ENCODE results near the gene GID4. TPM values are rescaled to one million over a fixed set of nuclear protein-coding genes. Genes with fewer than 3 reads are reported as not detected.

The GID4 gene
- total and polyA plus RNA-seq, 9 donors = 6.0 to 14.4 (median 11.2) TPM

DNA sequence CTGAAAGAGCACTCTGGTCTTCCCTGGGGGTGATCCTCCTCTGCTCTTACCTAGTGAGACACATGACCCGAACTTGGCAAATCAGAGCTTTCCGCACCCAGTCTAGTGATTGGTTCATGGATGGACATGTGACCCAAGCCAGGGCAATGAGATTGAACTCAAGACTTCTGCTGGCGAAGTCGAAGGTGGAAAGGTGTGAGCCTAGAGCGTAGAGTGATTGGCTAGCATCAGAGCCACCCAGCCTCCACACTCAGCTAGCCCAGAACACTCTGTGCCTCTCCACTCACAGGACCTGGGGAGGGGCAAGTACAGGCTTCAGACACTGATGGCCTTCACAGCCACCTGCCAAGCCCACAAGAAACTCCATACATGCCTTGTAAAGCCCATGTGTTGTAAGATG is 17.8 kb upstream of the GID4 start:
- H3K4me3 ChIP-seq = no peak overlapping the region
- intact Hi-C loops (cut with DNase I) = loop anchor here in 1 of 4 donors (10.0 kb wide), 1 partner anchor 137 kb away; no protein-coding TSS in a partner anchor
- no peak for DNase-seq
- 91 to 97% (median 94%) methylated on average over 5 of the region's 5 CpGs for WGBS, 3 donors
- H3K27me3 ChIP-seq = no peaks in the 10 kb centered on the region
- peaks cover 5% of the 10 kb centered on the region for H3K4me1 ChIP-seq (ENCODE audit: insufficient read depth)
- H3K36me3 ChIP-seq = no peaks in the 10 kb centered on the region
- TF ChIP-seq, protein P1, sequence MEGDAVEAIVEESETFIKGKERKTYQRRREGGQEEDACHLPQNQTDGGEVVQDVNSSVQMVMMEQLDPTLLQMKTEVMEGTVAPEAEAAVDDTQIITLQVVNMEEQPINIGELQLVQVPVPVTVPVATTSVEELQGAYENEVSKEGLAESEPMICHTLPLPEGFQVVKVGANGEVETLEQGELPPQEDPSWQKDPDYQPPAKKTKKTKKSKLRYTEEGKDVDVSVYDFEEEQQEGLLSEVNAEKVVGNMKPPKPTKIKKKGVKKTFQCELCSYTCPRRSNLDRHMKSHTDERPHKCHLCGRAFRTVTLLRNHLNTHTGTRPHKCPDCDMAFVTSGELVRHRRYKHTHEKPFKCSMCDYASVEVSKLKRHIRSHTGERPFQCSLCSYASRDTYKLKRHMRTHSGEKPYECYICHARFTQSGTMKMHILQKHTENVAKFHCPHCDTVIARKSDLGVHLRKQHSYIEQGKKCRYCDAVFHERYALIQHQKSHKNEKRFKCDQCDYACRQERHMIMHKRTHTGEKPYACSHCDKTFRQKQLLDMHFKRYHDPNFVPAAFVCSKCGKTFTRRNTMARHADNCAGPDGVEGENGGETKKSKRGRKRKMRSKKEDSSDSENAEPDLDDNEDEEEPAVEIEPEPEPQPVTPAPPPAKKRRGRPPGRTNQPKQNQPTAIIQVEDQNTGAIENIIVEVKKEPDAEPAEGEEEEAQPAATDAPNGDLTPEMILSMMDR (IDR thresholded peaks at IDR 0.05) = no peak
- TF ChIP-seq EP300 (IDR thresholded peaks at IDR 0.05) (no peak), POLR2A (IDR thresholded peaks at IDR 0.05) (no peak)
- no peak overlapping the region for H3K27ac ChIP-seq
- H3K9me3 ChIP-seq = no peaks in the 10 kb centered on the region

DNA sequence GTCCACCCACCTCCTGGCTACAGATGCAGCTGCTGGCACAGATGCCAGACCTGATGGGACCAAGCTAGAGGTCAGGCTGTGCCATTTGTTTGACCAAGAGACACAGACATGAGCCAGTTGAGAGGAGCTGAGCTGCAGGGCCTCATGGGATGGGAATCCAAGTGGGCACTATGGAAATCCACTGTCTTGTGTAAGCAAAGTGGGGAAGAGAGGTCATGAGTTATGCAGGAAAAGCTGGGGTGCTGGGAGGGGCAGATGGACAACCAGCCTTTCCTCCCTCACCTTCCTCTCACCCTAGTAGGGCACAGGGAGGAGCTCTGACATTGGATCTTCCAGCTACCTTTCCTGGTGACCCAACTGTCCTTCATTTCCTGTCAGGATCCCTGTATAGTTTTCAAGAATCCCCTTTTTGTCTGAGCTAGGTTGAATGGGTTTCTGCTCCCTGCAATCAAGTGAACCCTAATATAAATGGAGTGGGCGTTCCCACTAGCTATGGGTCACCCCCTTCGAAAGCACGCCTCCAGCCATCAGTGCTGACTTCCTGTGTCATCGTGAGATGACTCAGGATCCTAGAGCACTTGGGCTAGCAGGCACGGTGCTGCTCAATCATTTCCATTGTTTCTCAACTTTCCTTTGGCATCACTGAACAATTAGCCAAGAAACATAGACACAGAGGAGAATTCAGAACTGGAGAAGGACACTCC is 13.8 kb upstream of the GID4 start:
- no peak for DNase-seq
- H3K27ac ChIP-seq = no peak overlapping the region
- 84 to 92% (median 85%) methylated on average over 5 of the region's 5 CpGs for WGBS, 3 donors
- no peaks in the 10 kb centered on the region for H3K4me1 ChIP-seq (ENCODE audit: insufficient read depth)
- no peaks in the 10 kb centered on the region for H3K27me3 ChIP-seq
- H3K4me3 ChIP-seq = no peak overlapping the region
- intact Hi-C loops (cut with DNase I) = loop anchor here in 1 of 4 donors (10.0 kb wide), 1 partner anchor 141 kb away; no protein-coding TSS in a partner anchor
- no peaks in the 10 kb centered on the region for H3K9me3 ChIP-seq
- TF ChIP-seq, protein P1 (IDR thresholded peaks at IDR 0.05) = no peak
- TF ChIP-seq EP300 (IDR thresholded peaks at IDR 0.05) (no peak), POLR2A (IDR thresholded peaks at IDR 0.05) (no peak)
- H3K36me3 ChIP-seq = no peaks in the 10 kb centered on the region

DNA sequence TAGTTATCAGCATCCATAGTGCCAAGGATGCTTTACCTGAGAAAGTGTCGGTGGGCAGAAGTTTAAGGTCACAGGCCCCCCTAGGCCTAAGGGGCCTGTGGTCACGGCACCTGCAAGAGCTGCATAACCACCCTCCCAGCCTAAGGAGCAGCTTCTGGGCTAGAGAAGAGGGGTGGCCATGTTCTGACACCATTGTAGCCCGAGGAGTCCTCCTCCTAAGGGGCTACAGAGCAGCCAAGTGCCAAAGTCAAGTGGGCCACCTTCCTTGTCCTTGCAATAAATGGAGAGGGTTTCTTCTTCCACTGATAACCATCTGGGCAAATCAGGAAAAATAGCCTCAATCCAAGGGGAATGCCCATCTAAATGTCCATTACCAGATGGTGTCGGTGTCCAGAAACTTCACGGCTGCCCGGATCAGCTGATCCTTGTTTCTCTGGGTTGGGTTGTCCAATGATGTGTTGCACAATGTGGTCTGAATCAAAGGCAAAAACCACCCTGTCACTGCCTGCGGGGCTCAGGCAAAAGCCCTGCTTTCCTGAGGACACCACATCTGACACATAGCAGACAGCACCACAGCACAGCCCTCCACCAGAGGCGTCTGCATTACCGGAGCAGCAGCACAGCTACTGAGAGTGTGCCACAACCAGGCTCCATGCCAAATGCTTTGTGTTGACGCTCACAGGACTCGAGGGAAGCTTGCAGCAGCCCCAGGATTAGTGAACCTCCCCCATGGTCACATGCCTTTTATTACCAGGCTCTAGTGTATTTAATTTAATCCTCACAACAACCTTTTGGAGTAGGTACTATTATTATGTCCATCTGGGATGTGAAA is 13.0 kb upstream of the GID4 start:
- Histone ChIP-seq H3K4me3 (no peak overlapping the region), H3K27me3 (no peaks in the 10 kb centered on the region), H3K27ac (no peak overlapping the region), H3K4me1 (ENCODE audit: insufficient read depth) (no peaks in the 10 kb centered on the region), H3K36me3 (no peaks in the 10 kb centered on the region), H3K9me3 (no peaks in the 10 kb centered on the region)
- TF ChIP-seq, protein P1 (IDR thresholded peaks at IDR 0.05) = no peak
- TF ChIP-seq EP300 (IDR thresholded peaks at IDR 0.05) (no peak), POLR2A (IDR thresholded peaks at IDR 0.05) (no peak)
- no peak for DNase-seq
- intact Hi-C loops (cut with DNase I) = loop anchor here in 1 of 4 donors (10.0 kb wide), 1 partner anchor 141 kb away; no protein-coding TSS in a partner anchor
- 74 to 83% (median 82%) methylated on average over 11 of the region's 11 CpGs for WGBS, 3 donors

DNA sequence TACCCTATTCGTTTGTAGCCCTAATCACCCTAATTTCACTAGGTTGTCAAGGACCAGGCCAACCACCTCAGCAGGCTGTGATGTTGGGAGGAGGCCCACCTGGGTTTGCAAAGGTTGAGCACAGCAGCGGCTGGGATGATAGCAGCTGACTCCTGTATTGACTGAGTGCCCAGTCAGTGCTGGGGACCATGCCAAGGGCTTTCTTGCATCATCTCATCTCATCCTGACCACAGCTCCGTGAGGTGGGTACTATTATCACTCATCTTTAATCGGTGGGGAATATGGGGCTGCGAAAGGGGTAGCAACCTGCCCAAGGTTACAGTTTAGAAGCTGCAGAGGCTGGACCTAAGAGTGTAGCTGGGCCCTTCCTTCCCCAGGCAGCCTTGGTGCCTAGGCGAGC is 11.9 kb upstream of the GID4 start:
- H3K4me1 ChIP-seq (ENCODE audit: insufficient read depth) = no peaks in the 10 kb centered on the region
- intact Hi-C loops (cut with DNase I) = loop anchor here in 1 of 4 donors (10.0 kb wide), 1 partner anchor 142 kb away; no protein-coding TSS in a partner anchor
- no peaks in the 10 kb centered on the region for H3K27me3 ChIP-seq
- WGBS, 3 donors = 80 to 90% (median 81%) methylated on average over 6 of the region's 6 CpGs
- no peaks in the 10 kb centered on the region for H3K9me3 ChIP-seq
- no peaks in the 10 kb centered on the region for H3K36me3 ChIP-seq
- no peak overlapping the region for H3K27ac ChIP-seq
- no peak for TF ChIP-seq EP300 (IDR thresholded peaks at IDR 0.05)
- no peak for TF ChIP-seq POLR2A (IDR thresholded peaks at IDR 0.05)
- TF ChIP-seq, protein P1 (IDR thresholded peaks at IDR 0.05) = no peak
- DNase-seq = no peak
- no peak overlapping the region for H3K4me3 ChIP-seq
